Neuron (in vitro differentiated cells): Measurements from ENCODE around the gene HMHB1.

Experiments
- H2AFZ ChIP-seq: one replicate; pipeline ENCODE4 v1.6.1; 2013; ENCODE audit warnings: low read depth, mild to moderate bottlenecking, inconsistent platforms, low read length, moderate library complexity
- H3K27me3 ChIP-seq: one replicate; pipeline ENCODE4 v1.6.1; 2013; ENCODE audit warnings: low read length; ENCODE audit not compliant: insufficient read depth
- H3K36me3 ChIP-seq: one replicate; pipeline ENCODE4 v1.6.1; 2013; ENCODE audit warnings: low read length; ENCODE audit not compliant: insufficient read depth
- H3K4me1 ChIP-seq: one replicate; pipeline ENCODE4 v1.6.1; 2013; ENCODE audit warnings: low read length; ENCODE audit not compliant: insufficient read depth
- H3K4me3 ChIP-seq: 2 replicates; pipeline ENCODE4 v1.5.1; 2013; ENCODE audit warnings: mild to moderate bottlenecking, low read length, moderate library complexity
- H3K9me3 ChIP-seq: one replicate; pipeline ENCODE4 v1.6.1; 2013; ENCODE audit warnings: low read length

The HMHB1 gene

DNA sequence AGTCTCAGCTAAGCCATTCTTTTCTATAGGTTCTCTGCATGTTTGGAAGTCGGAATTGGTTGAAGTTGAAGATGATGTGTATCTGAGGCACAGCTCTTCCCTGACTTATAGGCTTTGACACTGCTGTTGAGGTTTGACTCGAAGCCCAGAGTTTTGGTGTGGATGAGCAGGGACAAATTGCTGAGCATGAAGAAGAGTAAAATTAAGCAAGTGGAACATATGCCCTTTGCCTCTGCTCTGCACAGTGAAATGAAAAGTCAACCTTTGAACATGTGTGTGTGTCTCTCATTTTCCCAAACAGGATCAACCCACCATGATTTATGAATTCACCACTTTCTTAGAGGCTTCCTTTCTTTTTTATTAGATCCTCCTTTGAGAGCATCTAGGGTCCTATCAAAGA lies 8.5 kb downstream of the HMHB1 start:
- no peak overlapping the region for H2AFZ ChIP-seq
- H3K27me3 ChIP-seq = no peaks in the 10 kb centered on the region
- no peak overlapping the region for H3K4me3 ChIP-seq
- H3K36me3 ChIP-seq = no peaks in the 10 kb centered on the region
- H3K4me1 ChIP-seq = no peaks in the 10 kb centered on the region
- no peaks in the 10 kb centered on the region for H3K9me3 ChIP-seq

DNA sequence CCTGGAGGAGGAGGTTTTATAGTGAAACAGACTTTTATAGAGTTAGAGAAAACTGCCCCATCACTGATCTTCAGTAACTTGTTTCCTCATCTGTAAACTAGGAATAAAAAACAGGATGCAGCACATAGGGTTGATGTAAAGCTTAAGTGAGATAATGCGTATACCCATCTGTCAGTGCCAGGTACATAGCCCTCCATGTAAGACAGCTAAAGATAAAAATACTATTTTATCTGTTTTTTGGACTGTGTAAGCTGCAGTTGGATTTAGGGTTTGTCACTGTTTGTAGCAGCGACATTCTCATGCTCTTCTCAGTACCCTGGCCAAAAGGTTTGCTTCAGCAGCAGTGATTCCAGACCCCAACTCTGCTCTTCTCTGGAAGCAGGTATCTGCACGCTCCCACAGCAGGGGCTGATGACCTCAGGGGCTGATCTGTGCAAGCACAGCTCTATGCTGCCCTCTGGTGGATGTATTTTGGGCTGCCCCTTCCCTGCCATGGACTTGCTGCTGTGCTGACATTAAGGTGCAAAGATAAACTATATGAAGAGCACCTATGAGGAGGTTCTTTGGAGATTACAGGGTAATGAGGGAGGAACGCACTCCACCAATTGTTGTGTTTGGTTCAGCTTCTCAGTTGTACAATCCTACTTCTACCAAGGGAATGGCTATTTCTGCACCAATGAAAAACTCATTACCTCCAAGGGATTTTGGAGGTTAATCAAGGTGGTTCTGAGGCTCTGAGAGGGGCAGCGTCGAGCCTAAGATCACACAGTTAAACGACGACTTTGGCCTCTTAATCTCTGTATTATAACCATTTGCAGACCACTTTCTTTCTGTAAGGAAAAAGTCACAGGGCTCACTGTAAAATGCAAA lies 13.1 kb downstream of the HMHB1 start:
- H3K4me3 ChIP-seq = no peak overlapping the region
- H3K27me3 ChIP-seq = no peaks in the 10 kb centered on the region
- H3K36me3 ChIP-seq = no peaks in the 10 kb centered on the region
- H3K9me3 ChIP-seq = no peaks in the 10 kb centered on the region
- H2AFZ ChIP-seq = no peak overlapping the region
- no peaks in the 10 kb centered on the region for H3K4me1 ChIP-seq

DNA sequence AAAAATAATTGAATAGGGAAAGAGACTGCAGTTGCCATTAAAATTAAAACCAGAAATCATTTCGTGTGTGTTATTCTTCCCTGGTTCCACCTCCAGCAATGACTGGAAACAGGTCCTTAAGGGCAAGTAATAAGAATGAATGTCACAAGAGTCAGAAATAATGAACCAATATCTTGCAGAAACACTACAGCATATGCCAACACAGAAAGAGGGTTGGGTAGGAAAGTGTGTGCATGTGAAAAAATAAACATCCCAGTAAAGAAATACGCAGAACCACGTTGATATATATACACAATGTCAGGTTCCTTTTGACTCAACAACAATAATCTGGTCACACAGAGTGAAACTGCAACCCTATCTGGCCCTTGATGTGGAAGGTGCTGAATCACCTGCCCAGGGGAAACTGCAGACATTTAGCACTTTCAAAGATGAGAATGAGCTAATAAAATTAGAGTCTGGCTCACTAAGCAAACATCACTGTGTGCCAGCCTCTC lies 15.0 kb downstream of the HMHB1 start:
- Histone ChIP-seq H3K27me3 (no peaks in the 10 kb centered on the region), H3K36me3 (no peaks in the 10 kb centered on the region), H3K4me3 (no peak overlapping the region), H2AFZ (no peak overlapping the region), H3K9me3 (no peaks in the 10 kb centered on the region), H3K4me1 (no peaks in the 10 kb centered on the region)

DNA sequence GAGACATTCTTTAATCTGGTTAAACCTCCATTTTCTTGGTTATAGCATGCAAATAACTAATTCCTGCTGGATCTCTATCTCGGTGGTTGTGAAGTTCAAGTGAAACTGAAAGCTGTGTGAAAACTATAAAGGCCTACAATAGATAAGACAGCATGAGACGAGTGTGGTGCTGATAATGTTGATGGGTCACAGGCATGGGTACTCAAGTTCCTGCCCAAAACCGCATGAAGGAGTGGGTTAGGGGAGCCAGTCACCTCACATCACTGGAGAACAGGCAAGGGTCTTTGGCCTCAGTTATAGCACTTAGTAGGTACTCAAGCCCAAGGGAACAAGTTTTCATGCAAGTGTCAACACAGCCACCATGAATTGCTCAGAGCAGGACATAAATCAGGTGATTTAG lies 16.7 kb downstream of the HMHB1 start:
- no peaks in the 10 kb centered on the region for H3K9me3 ChIP-seq
- no peaks in the 10 kb centered on the region for H3K4me1 ChIP-seq
- no peak overlapping the region for H3K4me3 ChIP-seq
- no peak overlapping the region for H2AFZ ChIP-seq
- no peaks in the 10 kb centered on the region for H3K27me3 ChIP-seq
- no peaks in the 10 kb centered on the region for H3K36me3 ChIP-seq

DNA sequence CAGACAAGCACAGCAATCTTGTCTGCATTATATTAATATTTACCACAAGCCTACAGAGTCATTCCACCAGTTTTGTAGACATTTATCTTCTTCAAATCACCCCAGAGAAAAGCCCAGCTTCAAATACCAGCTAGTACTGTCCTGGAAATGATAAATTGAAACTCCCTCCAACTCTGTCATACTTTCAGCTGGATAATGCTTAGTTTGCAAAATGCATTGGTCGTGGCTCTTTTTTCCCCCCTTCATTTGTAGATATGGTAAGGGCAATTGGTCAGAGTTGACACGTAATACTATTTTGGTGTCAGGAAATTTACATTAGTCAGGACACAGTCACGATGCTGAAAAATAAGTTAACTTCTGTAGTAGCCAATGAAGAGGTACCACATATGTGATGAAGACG lies 21.2 kb downstream of the HMHB1 start:
- Histone ChIP-seq H3K4me3 (no peak overlapping the region), H3K4me1 (no peaks in the 10 kb centered on the region), H3K27me3 (no peaks in the 10 kb centered on the region), H3K9me3 (no peaks in the 10 kb centered on the region), H2AFZ (no peak overlapping the region), H3K36me3 (no peaks in the 10 kb centered on the region)

DNA sequence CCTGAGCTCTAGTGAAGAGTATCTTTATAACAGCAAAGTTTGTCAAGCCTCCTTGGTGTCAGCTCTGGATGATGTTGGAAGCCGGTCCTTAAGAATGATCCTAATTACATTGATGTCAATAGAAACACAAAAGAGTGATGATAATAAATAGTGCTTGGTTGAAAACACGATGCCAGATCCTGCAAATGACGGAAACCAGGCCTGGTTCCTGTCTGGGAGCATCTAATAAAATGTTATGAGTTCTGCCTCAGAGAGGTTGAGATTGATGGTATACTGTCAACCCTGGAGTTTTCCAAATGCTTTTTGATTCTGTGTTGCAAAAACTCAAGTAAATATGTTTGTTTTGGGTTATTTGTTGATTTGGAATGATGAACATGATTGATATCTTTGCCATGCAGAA lies 23.3 kb downstream of the HMHB1 start:
- H3K36me3 ChIP-seq = no peaks in the 10 kb centered on the region
- H3K4me3 ChIP-seq = no peak overlapping the region
- no peaks in the 10 kb centered on the region for H3K4me1 ChIP-seq
- H3K9me3 ChIP-seq = no peaks in the 10 kb centered on the region
- H2AFZ ChIP-seq = no peak overlapping the region
- H3K27me3 ChIP-seq = no peaks in the 10 kb centered on the region

DNA sequence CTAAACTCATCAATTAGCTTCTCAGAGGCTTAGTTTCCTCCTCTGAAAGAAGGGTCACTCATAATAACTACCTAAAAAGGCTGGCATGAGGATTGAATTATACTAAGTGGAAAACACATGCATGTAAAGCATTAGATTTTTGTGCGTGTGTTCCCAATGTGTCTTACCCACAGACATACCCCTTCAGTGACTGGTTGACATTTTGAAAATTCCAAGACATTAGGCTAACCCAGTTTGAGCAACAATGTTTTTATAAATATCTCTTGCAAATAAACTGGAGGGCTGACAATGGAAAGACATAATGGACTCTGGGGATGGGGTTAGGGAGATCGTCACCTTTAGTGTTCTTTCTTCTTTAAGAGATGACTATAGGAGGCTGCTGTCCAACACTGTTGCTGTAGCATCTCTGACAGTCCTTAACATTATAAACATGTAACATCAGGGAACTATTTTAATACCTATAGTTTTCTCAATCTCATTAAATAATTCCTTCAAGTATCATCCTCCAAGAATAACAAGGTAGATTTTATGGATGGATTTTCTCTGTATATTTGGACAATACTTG lies 24.3 kb downstream of the HMHB1 start:
- Histone ChIP-seq H3K27me3 (no peaks in the 10 kb centered on the region), H3K4me3 (no peak overlapping the region), H3K9me3 (no peaks in the 10 kb centered on the region), H3K4me1 (no peaks in the 10 kb centered on the region), H2AFZ (no peak overlapping the region), H3K36me3 (no peaks in the 10 kb centered on the region)

DNA sequence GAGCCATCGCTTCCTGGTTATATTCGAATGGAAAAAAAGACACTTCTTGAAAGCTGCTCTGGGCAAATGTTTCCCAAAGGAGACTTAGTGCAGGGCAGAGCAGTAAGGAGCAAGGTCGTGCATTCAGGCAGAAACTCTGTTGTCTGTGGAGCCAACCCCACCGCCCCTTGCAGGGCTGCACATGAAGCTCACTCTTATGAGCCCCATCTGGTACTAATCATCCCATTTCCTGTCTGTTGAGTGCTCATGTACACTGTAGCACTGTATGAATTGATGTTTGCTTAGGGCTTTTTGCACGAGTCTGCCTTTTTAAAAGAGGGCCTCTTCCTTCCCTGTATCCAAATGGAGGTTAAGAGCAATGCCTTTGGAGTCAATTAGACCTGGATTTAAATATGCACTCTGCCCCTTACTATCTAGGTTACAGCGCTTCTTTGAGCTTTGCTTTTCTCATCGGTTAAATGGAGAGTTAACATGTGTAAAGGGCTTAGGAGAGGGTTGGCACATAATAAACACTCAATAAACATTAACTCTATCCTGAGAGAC lies 25.4 kb downstream of the HMHB1 start:
- Histone ChIP-seq H3K4me1 (peaks cover 7% of the 10 kb centered on the region), H3K36me3 (no peaks in the 10 kb centered on the region), H3K27me3 (no peaks in the 10 kb centered on the region), H2AFZ (no peak overlapping the region), H3K4me3 (no peak overlapping the region), H3K9me3 (no peaks in the 10 kb centered on the region)

DNA sequence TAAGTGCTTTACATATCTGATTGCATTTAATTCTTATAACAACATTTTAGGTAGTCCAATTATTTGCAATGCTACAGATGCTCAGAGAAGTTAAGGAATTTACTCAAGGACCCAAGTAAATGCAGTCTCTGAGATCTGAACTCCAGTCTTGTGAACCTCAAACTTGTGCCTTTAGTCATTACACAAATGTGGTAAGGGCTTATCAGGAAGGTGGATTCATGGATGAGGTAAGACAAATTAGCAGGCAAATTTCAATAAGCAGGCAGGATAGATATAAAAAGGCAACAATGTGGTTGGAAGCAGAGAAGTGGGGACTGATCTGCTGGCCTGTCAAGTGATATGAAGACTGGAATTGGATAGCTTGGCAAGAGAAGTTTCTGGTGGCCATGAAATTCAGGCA lies 29.5 kb downstream of the HMHB1 start:
- no peaks in the 10 kb centered on the region for H3K27me3 ChIP-seq
- H3K36me3 ChIP-seq = no peaks in the 10 kb centered on the region
- peaks cover 7% of the 10 kb centered on the region for H3K4me1 ChIP-seq
- no peak overlapping the region for H3K4me3 ChIP-seq
- no peaks in the 10 kb centered on the region for H3K9me3 ChIP-seq
- no peak overlapping the region for H2AFZ ChIP-seq

DNA sequence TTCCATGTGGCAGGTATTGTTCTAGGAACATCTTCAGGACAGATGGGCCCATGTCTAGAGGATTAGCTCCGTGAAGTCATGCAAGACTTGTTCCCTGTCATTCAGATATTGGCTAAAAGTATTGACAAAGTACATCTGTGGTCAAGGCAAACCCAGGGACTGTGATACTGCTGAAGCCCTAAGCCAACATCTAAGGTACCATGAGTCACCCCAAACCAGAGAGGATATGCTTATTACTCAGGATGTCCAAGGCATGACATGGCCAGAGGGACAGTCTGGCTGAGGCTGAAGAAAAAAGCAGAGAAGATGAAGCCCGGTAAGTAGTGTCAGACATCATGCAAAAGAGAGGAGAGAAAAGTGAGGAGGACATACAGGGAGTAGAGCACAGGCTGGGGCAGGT lies 31.0 kb downstream of the HMHB1 start:
- Histone ChIP-seq H3K27me3 (no peaks in the 10 kb centered on the region), H3K36me3 (no peaks in the 10 kb centered on the region), H3K4me1 (peaks cover 7% of the 10 kb centered on the region), H3K9me3 (no peaks in the 10 kb centered on the region), H3K4me3 (no peak overlapping the region), H2AFZ (no peak overlapping the region)

DNA sequence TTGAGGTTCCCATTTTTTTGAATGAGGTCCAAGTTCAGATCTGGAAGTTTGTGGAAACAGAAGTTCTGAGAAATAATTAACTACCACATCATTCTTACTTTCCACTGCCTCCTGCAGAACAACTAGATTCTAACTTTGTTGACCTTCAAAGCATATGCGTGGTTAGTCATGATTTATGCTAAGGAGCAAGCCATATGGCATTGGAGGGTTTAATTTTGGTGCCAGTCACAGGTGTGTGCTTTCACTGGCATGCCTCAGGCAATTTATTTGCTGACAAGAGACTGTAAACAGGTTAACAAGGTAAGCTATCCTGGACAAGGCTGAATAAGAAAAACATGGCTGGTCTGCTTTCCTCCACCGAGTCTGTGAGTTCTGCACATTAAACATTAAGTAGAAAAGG lies 31.5 kb downstream of the HMHB1 start:
- no peaks in the 10 kb centered on the region for H3K36me3 ChIP-seq
- no peaks in the 10 kb centered on the region for H3K27me3 ChIP-seq
- no peak overlapping the region for H3K4me3 ChIP-seq
- peaks cover 7% of the 10 kb centered on the region for H3K4me1 ChIP-seq
- H2AFZ ChIP-seq = no peak overlapping the region
- H3K9me3 ChIP-seq = no peaks in the 10 kb centered on the region

DNA sequence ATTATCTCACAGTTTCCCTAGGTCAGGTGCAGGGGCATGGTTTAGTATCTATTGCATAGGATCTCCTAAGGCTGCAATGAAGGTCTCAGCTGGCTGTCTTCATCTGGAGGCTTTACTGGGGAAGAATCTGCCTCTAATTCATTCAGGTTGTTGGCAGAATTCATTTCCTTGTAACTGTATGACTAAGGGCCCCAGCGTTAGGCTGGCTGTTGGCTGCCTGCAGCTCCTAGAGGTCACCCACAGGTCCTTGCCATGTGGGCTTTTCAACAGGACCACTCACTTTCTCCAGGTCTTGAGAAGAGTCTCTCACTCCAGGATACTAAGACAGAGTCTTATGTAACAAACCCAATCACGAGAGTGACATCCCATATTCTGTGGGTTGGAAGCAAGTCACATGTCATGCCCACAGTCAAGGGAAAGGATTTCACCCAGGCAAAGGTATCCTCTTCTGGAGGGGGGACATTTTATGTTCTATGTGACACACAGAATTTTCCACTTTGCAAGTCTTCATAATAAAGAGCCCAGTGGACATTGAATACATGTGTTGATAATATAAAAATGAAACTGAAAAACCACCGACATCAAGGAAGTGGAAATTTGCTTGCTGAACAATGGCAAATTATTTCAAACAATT lies 38.2 kb downstream of the HMHB1 start:
- H3K4me3 ChIP-seq = no peak overlapping the region

DNA sequence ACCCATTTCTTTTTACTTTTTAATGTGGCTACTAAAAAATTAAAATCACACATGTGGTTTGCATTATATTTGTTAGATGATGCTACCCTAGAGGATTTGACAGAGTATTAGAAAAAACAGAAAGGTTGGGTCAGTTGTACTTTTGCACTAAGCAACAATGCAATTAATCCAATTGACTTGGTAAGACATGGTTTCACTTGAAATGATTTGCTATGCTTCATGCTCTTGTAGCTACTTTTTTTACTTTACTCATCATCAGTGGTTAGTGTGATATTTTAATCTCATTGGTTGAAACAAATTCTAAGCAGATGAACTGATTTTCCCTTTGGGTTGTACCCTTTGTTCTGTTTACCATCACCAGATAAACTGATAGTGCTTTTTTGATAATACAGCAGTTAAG lies 39.4 kb downstream of the HMHB1 start:
- no peak overlapping the region for H3K4me3 ChIP-seq
- no peaks in the 10 kb centered on the region for H3K27me3 ChIP-seq
- no peak overlapping the region for H2AFZ ChIP-seq
- no peaks in the 10 kb centered on the region for H3K4me1 ChIP-seq
- no peaks in the 10 kb centered on the region for H3K9me3 ChIP-seq
- H3K36me3 ChIP-seq = no peaks in the 10 kb centered on the region

More for the DNA sequence above, 38.2 kb downstream of the HMHB1 start:
- no peaks in the 10 kb centered on the region for H3K4me1 ChIP-seq
- H2AFZ ChIP-seq = no peak overlapping the region
- H3K9me3 ChIP-seq = no peaks in the 10 kb centered on the region
- no peaks in the 10 kb centered on the region for H3K27me3 ChIP-seq
- H3K36me3 ChIP-seq = no peaks in the 10 kb centered on the region
